SU-DHL-6 (cell line): ENCODE results near the gene ADAMTS15.

Source experiments
- H2AFZ ChIP-seq: fragments of 200-600 bp; sonication (generic); 2 replicates; pipeline ENCODE4 v1.6.1; 2014; ENCODE audit warnings: low read depth, mild to moderate bottlenecking, moderate library complexity, mixed read lengths, antibody characterized with exemption, low read length; ENCODE audit not compliant: severe bottlenecking
- H3F3A ChIP-seq: fragments of 200-600 bp; shearing (Covaris generic); 2 replicates; pipeline ENCODE4 v1.6.0; 2016; ENCODE audit warnings: antibody characterized with exemption, mild to moderate bottlenecking; ENCODE audit not compliant: insufficient read depth
- H3K27ac ChIP-seq: fragments of 200-600 bp; sonication (generic); 2 replicates; pipeline ENCODE4 v1.5.1; 2016; ENCODE audit warnings: low read depth, mild to moderate bottlenecking, low read length, moderate library complexity, mixed read lengths
- H3K27me3 ChIP-seq: fragments of 200-600 bp; sonication (generic), shearing (Covaris generic); 2 replicates; pipeline ENCODE4 v1.6.0; 2014; ENCODE audit warnings: mild to moderate bottlenecking, low read length
- H3K36me3 ChIP-seq: fragments of 200-600 bp; sonication (generic); 2 replicates; pipeline ENCODE4 v1.6.1; 2014; ENCODE audit warnings: mild to moderate bottlenecking, low read length, mixed read lengths
- H3K4me2 ChIP-seq: fragments of 300-600, 200-600 bp; shearing (Covaris generic), sonication (generic); 2 replicates; pipeline ENCODE4 v1.6.0; 2014; ENCODE audit warnings: low read length, low read depth, mild to moderate bottlenecking; ENCODE audit not compliant: poor library complexity, severe bottlenecking
- H3K4me3 ChIP-seq: fragments of 200-600 bp; sonication (generic); 2 replicates; pipeline ENCODE4 v1.5.1; 2014; ENCODE audit warnings: antibody characterized with exemption, low read length, mild to moderate bottlenecking, mixed read lengths; ENCODE audit not compliant: insufficient read depth, poor library complexity, severe bottlenecking
- H3K79me2 ChIP-seq: fragments of 200-600 bp; sonication (generic); 2 replicates; pipeline ENCODE4 v1.6.1; 2014; ENCODE audit warnings: mild to moderate bottlenecking, low read length, moderate library complexity; ENCODE audit not compliant: insufficient read depth
- H3K9ac ChIP-seq: fragments of 200-600 bp; sonication (generic); 2 replicates; pipeline ENCODE4 v1.7.0; 2014; ENCODE audit warnings: mild to moderate bottlenecking, low read length
- H3K9me2 ChIP-seq: fragments of 200-600 bp; sonication (generic); replicated peaks from 2 replicates; pipeline ENCODE4 v1.6.1; 2014; ENCODE audit warnings: low read length; ENCODE audit not compliant: insufficient read depth
- H3K9me3 ChIP-seq: fragments of 200-600 bp; sonication (generic); 2 replicates; pipeline ENCODE4 v1.6.1; 2014; ENCODE audit warnings: low read length, mixed read lengths; ENCODE audit not compliant: insufficient read depth
- H4K20me1 ChIP-seq: fragments of 200-600 bp; sonication (generic); 2 replicates; pipeline ENCODE4 v1.6.1; 2014; ENCODE audit warnings: low read depth, mild to moderate bottlenecking, antibody characterized with exemption, low read length, moderate library complexity, mixed read lengths
- EZH2phosphoT487 ChIP-seq: fragments of 200-600 bp; sonication (generic), shearing (Covaris generic); conservative IDR thresholded peaks from 2 replicates; pipeline ENCODE4 v1.6.1; 2018; ENCODE audit warnings: mild to moderate bottlenecking, antibody characterized with exemption, low read length, moderate library complexity, mixed read lengths
- TF ChIP-seq, protein P1 (sequence below): fragments of 200-600 bp; sonication (generic); IDR thresholded peaks from one replicate; pipeline ENCODE4 v1.5.1; 2017; ENCODE audit warnings: antibody characterized with exemption, mild to moderate bottlenecking, low read length, moderate library complexity; ENCODE audit not compliant: insufficient read depth, poor library complexity, severe bottlenecking

ADAMTS15 gene

DNA sequence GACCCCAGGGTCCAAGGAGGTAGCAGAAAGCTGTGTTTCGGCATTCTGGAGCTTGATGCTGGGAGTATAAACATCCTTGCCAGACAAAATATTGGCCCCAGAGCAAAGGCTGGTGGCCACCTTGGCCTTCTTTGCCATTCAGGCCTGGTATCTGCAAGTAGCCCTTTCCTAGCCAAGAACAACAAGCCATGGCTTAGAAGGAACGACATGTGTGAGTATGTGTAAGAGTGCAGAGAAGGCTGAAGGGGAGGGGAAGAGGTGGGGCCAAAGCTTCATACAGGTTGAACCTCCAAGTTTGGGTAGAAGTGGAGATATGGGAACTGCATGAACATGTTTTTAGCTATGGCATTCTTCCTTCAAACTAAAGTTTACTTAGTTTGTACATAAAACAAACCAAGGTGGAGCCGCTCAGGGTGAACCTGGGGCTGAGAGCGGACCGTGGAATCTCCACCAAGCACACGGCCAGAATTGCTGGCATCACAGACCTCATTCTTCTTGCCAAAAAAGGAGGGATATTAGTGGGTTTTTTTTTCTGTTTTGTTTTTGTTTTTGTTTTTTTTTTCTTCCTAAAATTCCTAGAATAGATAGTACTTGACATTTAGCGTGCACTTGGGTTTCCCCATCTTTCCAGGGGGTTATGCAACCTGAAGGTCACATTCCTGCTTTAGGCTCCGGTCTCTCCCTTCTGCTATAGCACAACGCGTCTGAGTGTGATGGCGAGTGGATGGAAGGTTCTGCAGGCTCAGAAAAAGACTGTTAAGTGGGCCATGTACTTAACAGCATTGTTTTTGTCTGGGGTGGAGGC, 70.9 kb downstream of the ADAMTS15 start:
- no peak overlapping the region for H2AFZ ChIP-seq
- no peaks in the 10 kb centered on the region for H3F3A ChIP-seq
- no peak overlapping the region for H3K27ac ChIP-seq
- H4K20me1 ChIP-seq: no peaks in the 10 kb centered on the region
- H3K4me2 ChIP-seq: no peak overlapping the region
- no peaks in the 10 kb centered on the region for H3K9me3 ChIP-seq
- TF ChIP-seq, protein P1, sequence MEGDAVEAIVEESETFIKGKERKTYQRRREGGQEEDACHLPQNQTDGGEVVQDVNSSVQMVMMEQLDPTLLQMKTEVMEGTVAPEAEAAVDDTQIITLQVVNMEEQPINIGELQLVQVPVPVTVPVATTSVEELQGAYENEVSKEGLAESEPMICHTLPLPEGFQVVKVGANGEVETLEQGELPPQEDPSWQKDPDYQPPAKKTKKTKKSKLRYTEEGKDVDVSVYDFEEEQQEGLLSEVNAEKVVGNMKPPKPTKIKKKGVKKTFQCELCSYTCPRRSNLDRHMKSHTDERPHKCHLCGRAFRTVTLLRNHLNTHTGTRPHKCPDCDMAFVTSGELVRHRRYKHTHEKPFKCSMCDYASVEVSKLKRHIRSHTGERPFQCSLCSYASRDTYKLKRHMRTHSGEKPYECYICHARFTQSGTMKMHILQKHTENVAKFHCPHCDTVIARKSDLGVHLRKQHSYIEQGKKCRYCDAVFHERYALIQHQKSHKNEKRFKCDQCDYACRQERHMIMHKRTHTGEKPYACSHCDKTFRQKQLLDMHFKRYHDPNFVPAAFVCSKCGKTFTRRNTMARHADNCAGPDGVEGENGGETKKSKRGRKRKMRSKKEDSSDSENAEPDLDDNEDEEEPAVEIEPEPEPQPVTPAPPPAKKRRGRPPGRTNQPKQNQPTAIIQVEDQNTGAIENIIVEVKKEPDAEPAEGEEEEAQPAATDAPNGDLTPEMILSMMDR: no peak
- no peak for TF ChIP-seq EZH2phosphoT487
- H3K27me3 ChIP-seq: no peaks in the 10 kb centered on the region
- no peaks in the 10 kb centered on the region for H3K79me2 ChIP-seq
- H3K36me3 ChIP-seq: no peaks in the 10 kb centered on the region
- H3K9me2 ChIP-seq: no peaks in the 10 kb centered on the region
- no peak overlapping the region for H3K9ac ChIP-seq
- no peak overlapping the region for H3K4me3 ChIP-seq

DNA sequence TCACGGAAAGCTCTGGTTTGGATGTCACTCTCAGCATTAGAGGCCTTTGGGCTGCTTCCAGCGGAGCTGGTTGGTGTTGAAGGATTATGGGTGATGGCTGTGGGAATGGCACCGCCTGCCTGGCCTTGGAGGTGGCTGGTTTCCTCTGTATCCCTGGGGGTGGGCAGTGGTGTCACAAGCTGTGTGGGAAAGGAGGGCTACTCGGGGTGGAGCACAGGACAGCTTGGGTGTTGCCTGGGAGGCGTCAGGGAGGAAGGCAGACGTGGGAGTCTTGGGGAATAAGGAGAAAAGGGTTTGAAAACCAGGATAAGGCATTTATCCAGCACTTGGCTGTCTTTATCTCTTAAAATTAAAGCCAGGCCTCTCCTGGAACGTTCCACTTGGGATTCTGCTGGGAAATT, 71.8 kb downstream of the ADAMTS15 start:
- H4K20me1 ChIP-seq: no peaks in the 10 kb centered on the region
- H3K9me2 ChIP-seq: no peaks in the 10 kb centered on the region
- no peaks in the 10 kb centered on the region for H3K79me2 ChIP-seq
- no peaks in the 10 kb centered on the region for H3F3A ChIP-seq
- H3K4me2 ChIP-seq: no peak overlapping the region
- no peak overlapping the region for H3K9ac ChIP-seq
- no peaks in the 10 kb centered on the region for H3K27me3 ChIP-seq
- TF ChIP-seq, protein P1: no peak
- TF ChIP-seq EZH2phosphoT487: no peak
- H3K9me3 ChIP-seq: no peaks in the 10 kb centered on the region
- no peak overlapping the region for H3K4me3 ChIP-seq
- H2AFZ ChIP-seq: no peak overlapping the region
- no peak overlapping the region for H3K27ac ChIP-seq
- no peaks in the 10 kb centered on the region for H3K36me3 ChIP-seq

DNA sequence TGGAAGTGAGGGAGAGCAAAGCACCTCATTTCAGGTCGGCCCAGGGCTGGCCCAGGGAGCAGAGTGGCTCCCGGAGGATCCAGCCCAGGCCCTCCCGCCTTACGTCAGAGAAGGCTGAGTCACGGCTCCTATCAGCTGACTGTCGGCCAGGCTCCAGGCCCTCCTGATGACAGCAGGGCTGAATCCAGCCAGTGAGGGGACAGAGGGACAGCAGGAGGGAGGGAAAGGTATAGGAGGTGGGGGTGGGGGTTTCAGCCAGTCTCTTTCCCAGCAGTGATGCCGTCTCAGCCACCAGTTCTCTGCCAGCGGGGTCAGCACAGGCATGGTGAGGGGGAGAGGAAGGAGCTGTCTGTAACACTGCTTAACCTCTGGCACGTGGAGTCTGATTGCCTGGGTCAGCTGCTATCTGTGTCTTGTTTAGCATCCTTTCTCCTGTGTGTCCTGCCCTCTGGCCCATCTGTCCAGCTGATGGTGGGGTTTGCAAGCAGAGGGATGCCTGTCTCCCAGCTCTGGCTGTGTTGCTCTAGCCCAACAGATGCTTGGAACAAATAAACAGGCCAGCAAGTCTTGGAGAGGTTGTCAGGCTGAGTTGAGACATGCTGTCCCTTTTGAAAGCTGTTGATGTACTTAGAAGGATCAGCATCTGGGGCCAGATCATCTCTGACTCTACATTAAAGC, 74.0 kb downstream of the ADAMTS15 start:
- H3K79me2 ChIP-seq: no peaks in the 10 kb centered on the region
- no peak overlapping the region for H3K9ac ChIP-seq
- H4K20me1 ChIP-seq: no peaks in the 10 kb centered on the region
- no peak overlapping the region for H3K4me3 ChIP-seq
- H2AFZ ChIP-seq: no peak overlapping the region
- no peak overlapping the region for H3K4me2 ChIP-seq
- no peaks in the 10 kb centered on the region for H3K9me2 ChIP-seq
- H3K36me3 ChIP-seq: no peaks in the 10 kb centered on the region
- TF ChIP-seq, protein P1: no peak
- no peak for TF ChIP-seq EZH2phosphoT487
- H3K9me3 ChIP-seq: no peaks in the 10 kb centered on the region
- no peaks in the 10 kb centered on the region for H3K27me3 ChIP-seq
- no peak overlapping the region for H3K27ac ChIP-seq
- H3F3A ChIP-seq: no peaks in the 10 kb centered on the region
